HG02623 (cell line): Measurements from ENCODE around the gene GATA3.

Experiments used
- ATAC-seq: cut with Tn5 transposase; IDR thresholded peaks from one replicate; pipeline ENCODE4 v1.9.1; 2021; ENCODE audit warnings: moderate library complexity; ENCODE audit not compliant: unreplicated experiment

The GATA3 gene

GRCh38 chr10:8050556-8051108 lies 3.9 kb upstream of the GATA3 start:
- no peak for ATAC-seq

- ATAC-seq = no peak
These were observed 3.2 kb upstream of the GATA3 start for GRCh38 chr10:8051109-8051821.

GRCh38 chr10:8051851-8052257 lies 2.6 kb upstream of the GATA3 start:
- ATAC-seq = no peak

- ATAC-seq = no peak
These were observed 2.0 kb upstream of the GATA3 start for GRCh38 chr10:8052341-8052955.

DNA sequence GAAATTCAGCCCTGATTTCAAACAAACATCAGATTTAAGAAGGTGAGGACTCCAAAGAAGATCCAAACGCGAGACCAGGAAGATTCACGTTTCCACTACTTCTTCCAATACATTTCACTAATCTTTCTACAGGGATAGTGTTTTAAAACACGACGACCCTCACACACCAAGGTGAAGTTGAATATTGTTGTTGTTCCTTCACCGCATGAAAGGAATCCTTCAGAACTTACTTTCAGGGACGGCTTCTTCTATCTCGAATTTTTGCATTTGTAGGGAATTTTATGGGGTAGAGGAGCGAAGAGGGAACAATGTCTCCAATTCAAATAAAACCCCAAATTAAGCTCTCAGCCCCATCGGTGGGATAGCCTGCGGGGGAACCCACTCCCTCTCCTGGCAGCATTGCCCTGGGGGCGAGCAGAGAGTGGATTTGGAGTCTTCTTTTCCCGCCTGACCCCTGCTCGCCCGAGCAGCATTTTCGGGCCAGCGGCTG lies 1.5 kb upstream of the GATA3 start:
- no peak for ATAC-seq

- peak; percentile 71 for ATAC-seq
These were observed 843 bp upstream of the GATA3 start for GRCh38 chr10:8053446-8054243.

DNA sequence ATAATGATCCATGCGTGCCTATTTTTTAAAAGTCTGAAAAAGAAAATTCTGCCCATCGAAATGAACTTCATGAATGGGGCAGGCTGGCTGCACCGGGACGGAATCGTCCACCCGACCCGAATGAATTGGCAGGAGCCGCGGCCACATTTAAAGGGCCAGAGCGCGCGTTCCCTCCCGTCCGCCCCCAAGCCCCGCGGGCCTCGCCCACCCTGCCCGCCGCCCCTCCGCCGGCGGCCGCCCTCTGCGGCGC lies 319 bp upstream of the GATA3 start:
- no peak for ATAC-seq

DNA sequence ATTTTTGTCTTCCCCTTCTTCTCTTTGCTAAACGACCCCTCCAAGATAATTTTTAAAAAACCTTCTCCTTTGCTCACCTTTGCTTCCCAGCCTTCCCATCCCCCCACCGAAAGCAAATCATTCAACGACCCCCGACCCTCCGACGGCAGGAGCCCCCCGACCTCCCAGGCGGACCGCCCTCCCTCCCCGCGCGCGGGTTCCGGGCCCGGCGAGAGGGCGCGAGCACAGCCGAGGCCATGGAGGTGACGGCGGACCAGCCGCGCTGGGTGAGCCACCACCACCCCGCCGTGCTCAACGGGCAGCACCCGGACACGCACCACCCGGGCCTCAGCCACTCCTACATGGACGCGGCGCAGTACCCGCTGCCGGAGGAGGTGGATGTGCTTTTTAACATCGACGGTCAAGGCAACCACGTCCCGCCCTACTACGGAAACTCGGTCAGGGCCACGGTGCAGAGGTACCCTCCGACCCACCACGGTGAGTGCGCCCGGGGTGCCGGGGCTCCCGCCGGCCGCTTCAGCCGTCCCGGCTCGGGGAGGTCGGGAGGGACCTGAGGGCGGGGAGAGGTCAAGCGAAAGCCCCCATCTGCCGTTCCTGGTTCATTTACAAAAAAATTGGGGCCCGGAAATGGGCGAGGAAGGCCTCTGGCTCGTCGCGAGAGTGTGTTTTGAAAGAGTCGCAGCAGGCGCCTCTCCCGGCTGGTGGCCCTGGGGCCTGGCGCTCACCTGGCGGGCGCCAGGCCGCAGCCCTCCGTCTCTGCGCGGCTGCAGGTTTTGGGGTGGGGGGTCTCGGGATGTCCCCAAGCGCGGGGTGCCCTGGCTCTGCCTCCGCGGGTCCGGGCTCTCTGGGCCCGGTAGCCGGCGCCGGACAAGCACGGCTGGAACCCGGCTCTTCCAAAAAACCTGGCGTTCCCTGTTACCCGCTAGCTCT lies 1.2 kb downstream of the GATA3 start:
- ATAC-seq = no peak

DNA sequence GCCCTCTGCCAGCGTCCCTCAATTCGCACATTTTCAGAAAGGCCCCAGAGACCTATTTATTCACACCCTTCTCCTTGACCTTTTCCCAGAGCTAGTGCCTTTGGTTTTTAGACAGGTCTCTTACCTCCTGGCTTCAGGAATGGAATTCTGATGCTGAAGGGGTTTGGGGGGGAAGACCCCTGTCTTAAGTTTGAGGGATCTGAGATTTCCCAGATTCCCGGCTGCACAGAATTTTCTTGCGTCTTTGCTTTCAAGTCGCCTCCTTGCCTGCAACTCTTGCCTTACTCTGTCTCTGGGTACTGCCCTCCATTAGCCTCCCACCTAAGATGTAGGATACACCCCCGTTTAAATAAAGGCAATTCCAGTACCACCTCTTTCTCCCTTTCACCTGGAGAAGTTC lies 1.9 kb downstream of the GATA3 start:
- no peak for ATAC-seq

GRCh38 chr10:8056871-8057331 lies 2.4 kb downstream of the GATA3 start:
- ATAC-seq = peak; percentile 27

GRCh38 chr10:8057636-8058273 lies 3.3 kb downstream of the GATA3 start:
- ATAC-seq = no peak

DNA sequence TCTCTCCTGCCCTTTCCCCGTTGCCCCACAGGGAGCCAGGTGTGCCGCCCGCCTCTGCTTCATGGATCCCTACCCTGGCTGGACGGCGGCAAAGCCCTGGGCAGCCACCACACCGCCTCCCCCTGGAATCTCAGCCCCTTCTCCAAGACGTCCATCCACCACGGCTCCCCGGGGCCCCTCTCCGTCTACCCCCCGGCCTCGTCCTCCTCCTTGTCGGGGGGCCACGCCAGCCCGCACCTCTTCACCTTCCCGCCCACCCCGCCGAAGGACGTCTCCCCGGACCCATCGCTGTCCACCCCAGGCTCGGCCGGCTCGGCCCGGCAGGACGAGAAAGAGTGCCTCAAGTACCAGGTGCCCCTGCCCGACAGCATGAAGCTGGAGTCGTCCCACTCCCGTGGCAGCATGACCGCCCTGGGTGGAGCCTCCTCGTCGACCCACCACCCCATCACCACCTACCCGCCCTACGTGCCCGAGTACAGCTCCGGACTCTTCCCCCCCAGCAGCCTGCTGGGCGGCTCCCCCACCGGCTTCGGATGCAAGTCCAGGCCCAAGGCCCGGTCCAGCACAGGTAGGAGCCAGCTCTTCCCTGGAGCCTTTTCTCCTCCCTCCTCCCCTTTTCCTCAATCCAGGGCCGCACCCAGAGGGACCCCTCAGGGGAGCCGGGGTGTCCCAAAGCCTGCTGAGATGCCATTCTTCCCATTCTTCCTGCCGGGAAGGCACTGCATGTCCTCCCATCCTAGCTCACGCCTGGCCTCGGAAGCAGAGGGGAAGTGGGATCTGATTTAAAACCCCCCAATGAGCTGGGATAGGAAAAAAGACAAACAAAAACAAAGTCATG lies 4.0 kb downstream of the GATA3 start:
- no peak for ATAC-seq

GRCh38 chr10:8059191-8059936 lies 4.9 kb downstream of the GATA3 start:
- no peak for ATAC-seq

DNA sequence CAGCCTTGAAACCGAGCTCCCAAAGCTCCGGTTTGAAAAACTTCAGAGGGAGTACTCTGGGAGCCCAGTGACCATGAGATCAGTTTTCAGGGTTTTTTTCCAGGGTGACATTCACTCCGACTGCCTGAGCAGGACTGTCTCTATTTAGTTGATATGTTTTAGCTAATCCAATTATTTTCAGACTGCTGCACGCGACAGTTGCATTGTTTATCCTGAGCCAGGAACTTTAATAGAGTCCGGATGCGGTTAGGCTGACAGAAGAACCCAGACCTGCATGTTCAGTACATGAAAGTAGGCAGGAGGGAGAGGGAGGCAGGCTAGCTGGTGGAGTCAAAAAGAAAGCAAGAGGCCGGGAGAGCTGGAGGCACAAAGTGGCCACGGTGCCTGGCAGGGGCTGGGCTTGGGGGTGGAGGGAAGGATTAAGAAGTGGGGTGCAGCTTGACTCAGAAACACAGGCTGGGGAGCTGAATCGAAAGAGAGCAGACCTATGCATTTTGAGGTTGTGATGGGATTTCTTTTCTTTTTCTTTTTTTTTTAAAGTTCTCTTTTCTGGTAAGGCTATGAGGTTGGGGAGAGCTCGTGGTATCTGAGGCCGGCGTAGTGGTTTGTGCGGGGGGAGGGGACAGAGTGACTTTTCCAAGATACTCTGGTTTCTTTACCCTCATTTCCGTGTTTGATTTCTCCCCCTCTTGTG lies 5.7 kb downstream of the GATA3 start:
- peak; percentile 43 for ATAC-seq

- no peak for ATAC-seq
These were observed 6.2 kb downstream of the GATA3 start for GRCh38 chr10:8060704-8061121.

- ATAC-seq = no peak
These were observed 7.1 kb downstream of the GATA3 start for GRCh38 chr10:8061274-8062211.
